Mesodermal cell (in vitro differentiated cells): ENCODE data around the gene PRPF39.

ENCODE experiments used
- H3K27ac ChIP-seq: 2 replicates; pipeline ENCODE4 v1.7.0; 2013; ENCODE audit warnings: mild to moderate bottlenecking, low read depth, low read length, moderate library complexity; ENCODE audit not compliant: severe bottlenecking
- H3K36me3 ChIP-seq: 2 replicates; pipeline ENCODE4 v1.7.1; 2013; ENCODE audit warnings: mild to moderate bottlenecking, low read length, moderate library complexity; ENCODE audit not compliant: control insufficient read depth, insufficient read depth
- H3K4me1 ChIP-seq: one replicate; pipeline ENCODE4 v1.7.1; 2013; ENCODE audit warnings: mild to moderate bottlenecking, low read length; ENCODE audit not compliant: insufficient read depth, control insufficient read depth, poor library complexity, severe bottlenecking
- H3K4me3 ChIP-seq: 2 replicates; pipeline ENCODE4 v1.7.0; 2013; ENCODE audit warnings: low read length, control low read depth, mild to moderate bottlenecking; ENCODE audit not compliant: insufficient read depth, poor library complexity, severe bottlenecking; ENCODE audit errors: extremely low read depth
- H3K9me3 ChIP-seq: 2 replicates; pipeline ENCODE4 v1.7.1; 2013; ENCODE audit warnings: mild to moderate bottlenecking, low read length, moderate library complexity; ENCODE audit not compliant: control insufficient read depth
- WGBS, 2 experiments: methylation state at CpG; one replicate each; pipeline ENCODE4 v1.1.5; 2013; ENCODE audit warnings: missing lambda C conversion rate in 2 of 2; ENCODE audit not compliant: insufficient coverage in 2 of 2; 5-methylcytosine and 5-hydroxymethylcytosine counted together

PRPF39 gene

GRCh38 chr14:45104561-45104960 lies 20.6 kb downstream of the PRPF39 start:
- peaks cover 64% of the 10 kb centered on the region for H3K36me3 ChIP-seq
- H3K4me3 ChIP-seq: no peak overlapping the region
- WGBS, 2 experiments: no CpG with 5 or more reads among the region's 1 CpG
- no peaks in the 10 kb centered on the region for H3K4me1 ChIP-seq
- H3K9me3 ChIP-seq: no peaks in the 10 kb centered on the region
- no peak overlapping the region for H3K27ac ChIP-seq

DNA sequence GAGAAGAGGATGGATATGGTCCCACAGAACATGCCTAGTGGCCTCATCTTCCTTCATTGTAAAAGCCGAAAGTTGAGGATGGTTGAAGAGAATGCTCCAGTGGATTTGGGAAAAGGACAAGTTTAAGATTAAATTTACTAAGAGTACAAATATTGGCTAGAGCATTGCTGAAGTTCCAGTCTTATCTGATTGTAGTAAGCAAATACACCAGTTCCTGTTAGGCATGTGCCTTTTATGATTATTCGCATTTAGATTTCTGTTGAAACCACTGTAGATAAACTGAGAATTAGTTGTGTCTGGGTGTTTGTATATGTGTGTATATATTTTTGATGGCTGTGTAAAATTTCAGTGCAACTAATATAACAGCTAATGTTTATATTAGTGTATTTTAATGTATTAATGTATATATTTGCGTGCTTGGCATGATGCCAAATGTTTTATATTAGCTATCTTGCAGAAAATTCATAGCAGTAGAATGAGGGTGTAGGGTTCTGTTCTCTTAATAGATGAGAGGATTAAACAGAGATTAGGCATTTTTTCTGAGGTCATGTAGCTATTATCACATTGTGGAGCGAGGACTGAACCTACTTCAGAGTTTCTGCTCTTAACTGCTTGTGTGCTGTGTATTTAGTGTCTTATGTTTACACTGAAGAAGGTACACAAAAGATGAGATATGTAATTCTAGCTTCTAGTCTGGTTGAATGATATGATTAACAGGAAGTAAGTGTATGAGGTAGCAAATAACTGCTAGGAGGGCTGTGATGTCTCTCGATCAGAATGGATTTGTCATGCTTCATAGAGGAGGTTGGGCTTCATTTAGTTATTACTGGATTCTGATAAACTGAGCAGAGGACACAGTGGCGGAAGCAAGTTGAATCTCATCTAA lies 29.2 kb downstream of the PRPF39 start:
- peak overlapping the region; percentile 16 for H3K27ac ChIP-seq
- no peaks in the 10 kb centered on the region for H3K4me1 ChIP-seq
- no peak overlapping the region for H3K4me3 ChIP-seq
- no peaks in the 10 kb centered on the region for H3K9me3 ChIP-seq
- WGBS, 2 experiments: 95% methylated on average over 6 of the region's 6 CpGs
- peaks cover 71% of the 10 kb centered on the region for H3K36me3 ChIP-seq

DNA sequence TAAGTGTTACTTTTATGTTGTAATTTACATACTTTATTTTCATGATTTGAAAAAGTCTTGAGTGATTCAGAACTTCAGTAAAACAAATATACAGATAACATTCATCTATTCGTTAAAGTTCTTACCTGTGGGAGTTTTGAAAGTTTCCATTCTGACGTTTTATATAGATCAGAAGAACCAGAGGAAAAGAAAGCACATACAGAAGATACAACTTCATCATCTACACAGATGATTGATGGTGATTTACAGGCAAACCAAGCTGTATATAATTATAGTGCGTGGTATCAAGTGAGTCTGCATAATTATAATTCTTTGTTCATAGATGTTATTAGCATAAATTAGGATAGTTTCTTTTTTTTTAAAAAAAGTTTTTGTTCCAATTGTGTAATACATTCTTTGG lies 30.4 kb downstream of the PRPF39 start:
- no peak overlapping the region for H3K4me3 ChIP-seq
- no peaks in the 10 kb centered on the region for H3K4me1 ChIP-seq
- H3K27ac ChIP-seq: no peak overlapping the region
- WGBS, 2 experiments: no CpG with 5 or more reads among the region's 3 CpGs
- no peaks in the 10 kb centered on the region for H3K9me3 ChIP-seq
- peaks cover 75% of the 10 kb centered on the region for H3K36me3 ChIP-seq

- WGBS, 2 experiments: 94 to 98% methylated on average over 4 of the region's 6 CpGs
- no peaks in the 10 kb centered on the region for H3K4me1 ChIP-seq
- H3K27ac ChIP-seq: no peak overlapping the region
These were observed 34.7 kb downstream of the PRPF39 start for GRCh38 chr14:45118594-45118993.

DNA sequence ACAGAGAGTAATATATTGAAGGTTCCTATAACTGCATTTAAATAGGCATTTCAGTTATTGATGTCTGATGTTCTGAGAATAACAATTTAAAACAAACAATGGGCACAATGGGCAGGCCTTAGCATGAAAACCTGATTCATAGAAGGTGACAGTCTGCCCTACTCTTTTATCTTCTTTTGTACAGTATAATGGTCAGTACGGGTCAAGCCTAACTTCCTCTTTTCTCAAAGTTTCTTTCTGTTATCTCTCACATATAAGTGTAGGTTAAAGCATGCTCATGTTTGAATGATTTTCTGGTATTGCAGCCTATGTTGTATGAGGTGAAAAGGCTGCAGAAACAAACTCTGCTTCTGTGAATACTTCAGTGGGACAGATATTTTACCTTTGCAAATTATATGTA lies 36.2 kb downstream of the PRPF39 start:
- WGBS, 2 experiments: no CpG with 5 or more reads among the region's 1 CpG
- Histone ChIP-seq H3K27ac (no peak overlapping the region), H3K4me3 (no peak overlapping the region), H3K36me3 (peaks cover 83% of the 10 kb centered on the region), H3K9me3 (no peaks in the 10 kb centered on the region), H3K4me1 (no peaks in the 10 kb centered on the region)

More at GRCh38 chr14:45118594-45118993, 34.7 kb downstream of the PRPF39 start:
- H3K9me3 ChIP-seq: no peaks in the 10 kb centered on the region
- H3K4me3 ChIP-seq: no peak overlapping the region
- peaks cover 72% of the 10 kb centered on the region for H3K36me3 ChIP-seq

- H3K4me1 ChIP-seq: no peaks in the 10 kb centered on the region
- no peak overlapping the region for H3K4me3 ChIP-seq
- 100% methylated on average over 1 to 2 of the region's 3 CpGs for WGBS, 2 experiments
- H3K36me3 ChIP-seq: peaks cover 76% of the 10 kb centered on the region
- H3K9me3 ChIP-seq: no peaks in the 10 kb centered on the region
- no peak overlapping the region for H3K27ac ChIP-seq
These were observed 39.4 kb downstream of the PRPF39 start for GRCh38 chr14:45123271-45123670.

- Histone ChIP-seq H3K36me3 (peaks cover 69% of the 10 kb centered on the region), H3K27ac (no peak overlapping the region), H3K4me3 (no peak overlapping the region), H3K9me3 (no peaks in the 10 kb centered on the region), H3K4me1 (no peaks in the 10 kb centered on the region)
- WGBS, 2 experiments: 93 to 100% methylated on average over 2 of the region's 2 CpGs
These were observed 41.8 kb downstream of the PRPF39 start for GRCh38 chr14:45125754-45126153.

GRCh38 chr14:45128963-45129629 lies 45.2 kb downstream of the PRPF39 start:
- WGBS, 2 experiments: no CpG with 5 or more reads among the region's 1 CpG
- Histone ChIP-seq H3K27ac (no peak overlapping the region), H3K9me3 (no peaks in the 10 kb centered on the region), H3K4me1 (no peaks in the 10 kb centered on the region), H3K36me3 (peaks cover 56% of the 10 kb centered on the region), H3K4me3 (no peak overlapping the region)

GRCh38 chr14:45133683-45134050 lies 49.8 kb downstream of the PRPF39 start:
- H3K9me3 ChIP-seq: no peaks in the 10 kb centered on the region
- peak overlapping the region; percentile 96 for H3K27ac ChIP-seq
- H3K4me3 ChIP-seq: peak overlapping the region; percentile 82
- H3K4me1 ChIP-seq: peaks cover 6% of the 10 kb centered on the region
- H3K36me3 ChIP-seq: peaks cover 19% of the 10 kb centered on the region
- 0 to 3% methylated on average over 5 of the region's 9 CpGs for WGBS, 2 experiments

DNA sequence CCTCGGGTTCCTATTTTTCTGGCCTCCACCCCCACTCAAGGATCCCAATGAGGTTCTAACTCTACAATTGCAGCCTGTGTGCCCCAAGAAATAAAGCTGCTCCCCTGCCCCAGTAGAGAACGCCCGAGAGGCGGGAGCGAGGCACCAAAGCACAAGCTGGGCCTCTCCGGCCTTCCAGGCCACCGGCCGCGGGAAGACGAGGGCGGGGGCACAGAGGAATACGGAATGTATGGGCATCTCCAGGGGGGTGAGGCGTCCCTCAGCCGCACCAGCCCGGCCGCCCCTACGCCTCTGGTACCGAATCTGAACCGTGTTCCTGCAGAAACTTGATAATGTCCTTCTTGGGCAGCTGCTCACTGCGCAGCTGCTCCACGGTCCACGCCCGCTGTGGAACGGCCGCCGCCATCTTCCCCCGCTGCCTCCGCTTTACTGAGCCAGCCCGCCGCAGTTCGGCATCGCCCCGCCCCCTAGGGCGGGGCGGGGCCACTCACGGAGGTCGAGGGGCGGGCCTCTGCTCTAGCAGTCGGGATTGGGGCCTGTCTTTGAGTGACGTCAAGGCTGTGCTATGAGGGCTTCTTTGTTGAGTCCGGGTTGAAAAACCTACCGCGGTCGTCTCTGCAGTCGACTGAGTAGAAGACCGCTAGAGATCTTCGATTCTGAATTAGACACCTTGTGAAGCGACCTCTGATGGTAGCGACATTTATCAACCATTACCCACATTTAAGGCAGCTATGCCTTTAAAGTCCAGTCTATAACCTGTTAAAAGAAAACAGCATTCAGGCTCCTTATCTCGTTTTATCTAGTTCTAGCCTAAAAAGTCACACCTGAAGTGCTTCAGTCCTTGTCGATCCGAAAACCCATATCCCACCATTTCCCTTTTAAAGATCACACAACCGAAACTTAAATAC lies 50.4 kb downstream of the PRPF39 start, which contains the start of gene FKBP3:
TSS of gene FKBP3 (minus strand) at position 431 of the 908 bp plus-strand sequence. CDS start at position 406, 25 bp downstream.
- Histone ChIP-seq H3K27ac (peak within 1 kb of the TSS; percentile 96), H3K9me3 (no peaks in the 10 kb centered on the region), H3K4me1 (peaks cover 6% of the 10 kb centered on the region), H3K36me3 (peaks cover 15% of the 10 kb centered on the region), H3K4me3 (peak within 1 kb of the TSS; percentile 82)
- 0 to 1% methylated on average over 35 to 52 of the region's 53 CpGs for WGBS, 2 experiments
